SJCRH30 (cell line): Measurements from ENCODE around the gene PTPRG. TPM values are rescaled to one million over a fixed set of nuclear protein-coding genes. Genes with fewer than 3 reads are reported as not detected.

Experiments
- DNase-seq, 2 experiments: peaks; one replicate each; pipeline ENCODE4 v3.0.0-alpha.2; 2015 to 2020
- H3K27ac ChIP-seq: fragments of 250-450 bp; sonication (Bioruptor Pico); 2 replicates; pipeline ENCODE4 v1.5.1; 2020; ENCODE audit warnings: mild to moderate bottlenecking, moderate library complexity
- H3K27me3 ChIP-seq: fragments of 250-450 bp; sonication (Bioruptor Pico); 2 replicates; pipeline ENCODE4 v1.5.1; 2020; ENCODE audit warnings: mild to moderate bottlenecking, moderate library complexity
- H3K36me3 ChIP-seq: fragments of 250-450 bp; sonication (Bioruptor Pico); 2 replicates; pipeline ENCODE4 v1.5.1; 2020; ENCODE audit warnings: mild to moderate bottlenecking, moderate library complexity
- H3K4me1 ChIP-seq: fragments of 250-450 bp; sonication (Bioruptor Pico); 2 replicates; pipeline ENCODE4 v1.5.1; 2020; ENCODE audit warnings: mild to moderate bottlenecking, moderate library complexity
- H3K4me3 ChIP-seq: fragments of 250-450 bp; sonication (Bioruptor Pico); 2 replicates; pipeline ENCODE4 v1.5.1; 2020; ENCODE audit warnings: mild to moderate bottlenecking, moderate library complexity
- H3K9me3 ChIP-seq: fragments of 250-450 bp; sonication (Bioruptor Pico); replicated peaks from 2 replicates; pipeline ENCODE4 v1.5.1; 2020; ENCODE audit warnings: mild to moderate bottlenecking, moderate library complexity
- total RNA-seq: library from RNA; depleted of rRNA; stranded (reverse); fragments of >200 nt; shearing (Covaris generic); gene quantifications from 2 replicates; pipeline ENCODE4 v1.2.3, GENCODE V29; 2014

The PTPRG gene
- total RNA-seq, 1 experiment from 2014 or later: 25.2 TPM

- no peak overlapping the region for H3K27ac ChIP-seq
- H3K9me3 ChIP-seq: no peaks in the 10 kb centered on the region
These were observed 353.9 kb downstream of the PTPRG start for GRCh38 chr3:61915296-61915695.

GRCh38 chr3:61919371-61919770 lies 358.0 kb downstream of the PTPRG start:
- Histone ChIP-seq H3K4me3 (no peak overlapping the region), H3K9me3 (no peaks in the 10 kb centered on the region), H3K27ac (no peak overlapping the region), H3K27me3 (no peaks in the 10 kb centered on the region), H3K36me3 (no peaks in the 10 kb centered on the region), H3K4me1 (no peaks in the 10 kb centered on the region; the same call in 1 of the 2 replicates)
- DNase-seq: no peak

More at GRCh38 chr3:61915296-61915695, 353.9 kb downstream of the PTPRG start:
- H3K27me3 ChIP-seq: no peaks in the 10 kb centered on the region
- no peak overlapping the region for H3K4me3 ChIP-seq
- DNase-seq: no peak
- no peaks in the 10 kb centered on the region for H3K4me1 ChIP-seq
- H3K36me3 ChIP-seq: no peaks in the 10 kb centered on the region

- H3K27ac ChIP-seq: no peak overlapping the region
- H3K36me3 ChIP-seq: no peaks in the 10 kb centered on the region
- H3K4me1 ChIP-seq: peaks cover 16% of the 10 kb centered on the region
- no peaks in the 10 kb centered on the region for H3K27me3 ChIP-seq
- H3K4me3 ChIP-seq: no peak overlapping the region
- H3K9me3 ChIP-seq: no peaks in the 10 kb centered on the region
- no peak for DNase-seq
These were observed 360.7 kb downstream of the PTPRG start for GRCh38 chr3:61922118-61922517.

- Histone ChIP-seq H3K4me3 (no peak overlapping the region), H3K4me1 (peaks cover 21% of the 10 kb centered on the region), H3K27me3 (no peaks in the 10 kb centered on the region), H3K27ac (no peak overlapping the region), H3K9me3 (no peaks in the 10 kb centered on the region), H3K36me3 (no peaks in the 10 kb centered on the region)
- DNase-seq: no peak
These were observed 362.8 kb downstream of the PTPRG start for GRCh38 chr3:61924090-61924735.

- Histone ChIP-seq H3K27ac (no peak overlapping the region), H3K36me3 (no peaks in the 10 kb centered on the region), H3K9me3 (no peaks in the 10 kb centered on the region), H3K4me3 (no peak overlapping the region), H3K4me1 (peaks cover 21% of the 10 kb centered on the region), H3K27me3 (no peaks in the 10 kb centered on the region)
- no peak for DNase-seq
These were observed 363.6 kb downstream of the PTPRG start for GRCh38 chr3:61924991-61925390.

GRCh38 chr3:61925721-61926120 lies 364.4 kb downstream of the PTPRG start:
- H3K27ac ChIP-seq: no peak overlapping the region
- DNase-seq: peak; percentile 26 to 73

GRCh38 chr3:61926923-61927322 lies 365.6 kb downstream of the PTPRG start:
- Histone ChIP-seq H3K27ac (no peak overlapping the region), H3K4me1 (peaks cover 21% of the 10 kb centered on the region)
- no peak for DNase-seq

More at GRCh38 chr3:61925721-61926120, 364.4 kb downstream of the PTPRG start:
- Histone ChIP-seq H3K9me3 (no peaks in the 10 kb centered on the region), H3K4me3 (no peak overlapping the region), H3K4me1 (peaks cover 21% of the 10 kb centered on the region), H3K27me3 (no peaks in the 10 kb centered on the region), H3K36me3 (no peaks in the 10 kb centered on the region)

GRCh38 chr3:61927332-61927731 lies 366.0 kb downstream of the PTPRG start:
- Histone ChIP-seq H3K9me3 (no peaks in the 10 kb centered on the region), H3K36me3 (no peaks in the 10 kb centered on the region), H3K4me1 (peaks cover 21% of the 10 kb centered on the region), H3K4me3 (no peak overlapping the region), H3K27me3 (no peaks in the 10 kb centered on the region), H3K27ac (no peak overlapping the region)
- DNase-seq: peak; percentile 33 to 67

More at GRCh38 chr3:61926923-61927322, 365.6 kb downstream of the PTPRG start:
- Histone ChIP-seq H3K9me3 (no peaks in the 10 kb centered on the region), H3K36me3 (no peaks in the 10 kb centered on the region), H3K4me3 (no peak overlapping the region), H3K27me3 (no peaks in the 10 kb centered on the region)

GRCh38 chr3:61928039-61928438 lies 366.7 kb downstream of the PTPRG start:
- DNase-seq: no peak
- Histone ChIP-seq H3K9me3 (no peaks in the 10 kb centered on the region), H3K27ac (no peak overlapping the region), H3K27me3 (no peaks in the 10 kb centered on the region), H3K4me3 (no peak overlapping the region), H3K4me1 (peaks cover 21% of the 10 kb centered on the region), H3K36me3 (no peaks in the 10 kb centered on the region)

GRCh38 chr3:61928776-61929314 lies 367.5 kb downstream of the PTPRG start:
- Histone ChIP-seq H3K27ac (no peak overlapping the region), H3K36me3 (no peaks in the 10 kb centered on the region), H3K4me1 (peaks cover 21% of the 10 kb centered on the region), H3K9me3 (no peaks in the 10 kb centered on the region), H3K4me3 (no peak overlapping the region), H3K27me3 (no peaks in the 10 kb centered on the region)
- DNase-seq: no peak

- Histone ChIP-seq H3K27ac (no peak overlapping the region), H3K4me3 (no peak overlapping the region), H3K9me3 (no peaks in the 10 kb centered on the region), H3K36me3 (no peaks in the 10 kb centered on the region), H3K27me3 (no peaks in the 10 kb centered on the region), H3K4me1 (peaks cover 21% of the 10 kb centered on the region)
- DNase-seq: no peak
These were observed 368.2 kb downstream of the PTPRG start for GRCh38 chr3:61929617-61930016.

- no peaks in the 10 kb centered on the region for H3K36me3 ChIP-seq
- H3K27ac ChIP-seq: no peak overlapping the region
- no peaks in the 10 kb centered on the region for H3K9me3 ChIP-seq
- DNase-seq: no peak
- no peak overlapping the region for H3K4me3 ChIP-seq
- H3K27me3 ChIP-seq: no peaks in the 10 kb centered on the region
- H3K4me1 ChIP-seq: peaks cover 3% of the 10 kb centered on the region; the same call in 1 of the 2 replicates
These were observed 371.1 kb downstream of the PTPRG start for GRCh38 chr3:61932499-61932898.

- no peaks in the 10 kb centered on the region for H3K4me1 ChIP-seq
- no peak overlapping the region for H3K4me3 ChIP-seq
- H3K9me3 ChIP-seq: no peaks in the 10 kb centered on the region
- no peak overlapping the region for H3K27ac ChIP-seq
- no peaks in the 10 kb centered on the region for H3K27me3 ChIP-seq
- DNase-seq: peak in 1 of 2 experiments; percentile 24
- H3K36me3 ChIP-seq: no peaks in the 10 kb centered on the region
These were observed 372.6 kb downstream of the PTPRG start for GRCh38 chr3:61933798-61934504.

GRCh38 chr3:61934505-61934871 lies 373.1 kb downstream of the PTPRG start:
- Histone ChIP-seq H3K27me3 (no peaks in the 10 kb centered on the region), H3K36me3 (no peaks in the 10 kb centered on the region), H3K4me1 (no peaks in the 10 kb centered on the region), H3K4me3 (no peak overlapping the region), H3K9me3 (no peaks in the 10 kb centered on the region), H3K27ac (no peak overlapping the region)
- no peak for DNase-seq

- Histone ChIP-seq H3K36me3 (no peaks in the 10 kb centered on the region), H3K27ac (no peak overlapping the region), H3K4me3 (no peak overlapping the region), H3K4me1 (no peaks in the 10 kb centered on the region), H3K27me3 (no peaks in the 10 kb centered on the region), H3K9me3 (no peaks in the 10 kb centered on the region)
- DNase-seq: no peak
These were observed 374.4 kb downstream of the PTPRG start for GRCh38 chr3:61935814-61936213.
